Activated CD8-positive, alpha-beta memory T cell treated with anti-CD3 and anti-CD28 coated beads, Interleukin-2, amount 50 U/mL, for 24 hours (primary cell): ENCODE results near the gene ZNF337.

Experiments used
- DNase-seq: peaks from one replicate; pipeline ENCODE4 v3.0.0-alpha.2; 2020; ENCODE audit errors: extremely low read depth

The ZNF337 gene

DNA sequence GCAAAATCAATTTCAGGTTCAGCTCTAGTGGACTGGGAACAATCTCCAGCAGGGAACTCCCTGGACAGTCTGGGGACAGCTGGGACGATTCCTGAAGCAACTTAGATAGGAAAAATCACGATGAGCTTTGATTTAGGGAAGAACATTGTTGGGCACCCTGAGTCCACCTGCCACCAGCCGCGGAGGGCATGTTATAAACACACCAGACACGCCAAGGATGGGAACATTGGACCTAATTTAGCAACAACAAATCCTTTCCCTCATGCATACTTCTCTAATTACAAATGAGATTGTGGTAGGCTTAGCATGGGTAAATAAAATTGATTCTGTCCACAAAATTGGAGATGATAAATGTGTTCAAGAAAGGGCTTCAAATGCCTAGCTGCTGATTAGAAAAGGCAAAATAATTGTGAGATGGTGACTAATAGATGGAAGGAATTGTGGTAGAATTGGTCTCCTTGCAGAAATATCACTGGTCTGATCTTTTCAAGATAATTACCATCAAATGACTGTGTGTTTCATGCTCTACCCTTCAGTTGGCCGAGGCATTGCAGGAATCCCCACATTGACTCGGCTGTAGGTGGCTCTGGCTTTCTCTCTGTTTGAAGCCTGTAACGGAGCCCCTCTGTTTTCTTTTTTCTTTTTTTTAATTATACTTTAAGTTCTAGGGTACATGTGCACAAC is 66.7 kb downstream of the ZNF337 start:
- DNase-seq = no peak

GRCh38 chr20:25626779-25627178 is 69.9 kb downstream of the ZNF337 start:
- no peak for DNase-seq

DNA sequence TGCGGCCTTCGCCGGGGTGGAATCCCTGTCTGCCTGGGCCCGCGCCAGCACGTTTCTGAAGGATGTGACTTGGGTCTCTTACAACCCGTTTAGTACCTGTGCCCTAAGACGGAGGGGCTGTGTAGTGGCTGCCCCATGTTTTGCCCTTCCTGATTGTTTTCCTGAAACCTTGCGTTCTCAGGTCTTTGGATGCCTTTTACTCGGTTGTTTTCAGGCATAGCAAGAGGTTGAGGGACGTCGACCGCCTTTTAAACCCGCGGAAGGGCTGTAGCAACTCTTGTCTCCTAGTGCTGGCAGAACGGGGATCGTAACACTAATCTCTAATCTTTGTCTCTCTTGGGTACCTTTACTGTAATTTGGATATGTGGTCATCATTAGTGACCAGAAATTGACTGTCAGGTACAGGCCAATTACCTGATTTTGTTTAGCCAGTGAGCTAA is 72.1 kb downstream of the ZNF337 start:
- no peak for DNase-seq
